ENCODE results near the gene JSRP1.

Gene JSRP1

GRCh38 chr19:2249880-2250765 lies 6.1 kb downstream of the JSRP1 start:
- Histone ChIP-seq H3K9me3 (ENCODE audit: control insufficient read depth, insufficient read depth, low read depth, low read length) (no peaks in the 10 kb centered on the region), H3K4me3 (ENCODE audit: low read depth, low read length) (no peak overlapping the region), H3K36me3 (ENCODE audit: control insufficient read depth in 2 of 2, insufficient read depth in 1 of 2, low read length in 2 of 2) (peaks cover under 1 to 39% of the 10 kb centered on the region in 2 experiments; a peak in 2 of 3 replicates), H3K4me1 (ENCODE audit: control insufficient read depth, insufficient read depth, low read length) (no peaks in the 10 kb centered on the region), H3K27ac (ENCODE audit: extremely low read depth, low read depth, low read length) (no peak overlapping the region)
- CTCF ChIA-PET, result interaction anchor here (0.5 to 0.6 kb wide), 3 partner anchors 11 to 22 kb away, joined by 3 read pairs; no protein-coding TSS in a partner anchor
- POLR2A ChIA-PET, result interaction anchor here (0.6 to 3.4 kb wide), 4 partner anchors 12 to 226 kb away, joined by 3 to 14 read pairs (median 6); partner anchors contain the start of genes GADD45B and PLEKHJ1
- TF ChIP-seq ZBTB8A (tag by site-specific recombination; IDR thresholded peaks at IDR 0.05) (peak; percentile 30; the same call in 1 of the 2 replicates), ZNF624 (tag by site-specific recombination; IDR thresholded peaks at IDR 0.05) (no peak), ZNF350 (tag by site-specific recombination; IDR thresholded peaks at IDR 0.05) (no peak), ZNF169 (tag by site-specific recombination; IDR thresholded peaks at IDR 0.05) (no peak), ZIC2 (tag by site-specific recombination; IDR thresholded peaks at IDR 0.05) (0 out of 2 replicates have a peak, but pooled peaks have one; percentile 6), ZNF658 (tag by site-specific recombination; IDR thresholded peaks at IDR 0.05) (no peak), KLF9 (tag by site-specific recombination; IDR thresholded peaks at IDR 0.05; ENCODE audit: low read depth) (peak; percentile 41; the same call in 1 of the 2 replicates), ZNF600 (tag by site-specific recombination; IDR thresholded peaks at IDR 0.05) (peak; percentile 60), GLIS1 (tag by site-specific recombination; IDR thresholded peaks at IDR 0.05) (0 out of 2 replicates have a peak, but pooled peaks have one; percentile 7), ZFP37 (tag by site-specific recombination; IDR thresholded peaks at IDR 0.05) (0 out of 2 replicates have a peak, but pooled peaks have one; percentile 36), IKZF3 (tag by site-specific recombination; IDR thresholded peaks at IDR 0.05) (peak; percentile 11; the same call in 1 of the 2 replicates), HOXD13 (CRISPR knock-in tag; IDR thresholded peaks at IDR 0.05; ENCODE audit: borderline replicate concordance) (no peak), ZNF2 (tag by site-specific recombination; IDR thresholded peaks at IDR 0.05) (0 out of 2 replicates have a peak, but pooled peaks have one; percentile 17), GLIS2 (tag by site-specific recombination; IDR thresholded peaks at IDR 0.05) (peak; percentile 33; the same call in 1 of the 2 replicates), BCL6B (tag by site-specific recombination; IDR thresholded peaks at IDR 0.05) (no peak), ZNF621 (tag by site-specific recombination; IDR thresholded peaks at IDR 0.05) (no peak), HIC1 (tag by site-specific recombination; IDR thresholded peaks at IDR 0.05) (peak; percentile 96), PATZ1 (tag by site-specific recombination; IDR thresholded peaks at IDR 0.05) (peak; percentile 42; the same call in 1 of the 2 replicates), ZNF433 (tag by site-specific recombination; IDR thresholded peaks at IDR 0.05; ENCODE audit: low read depth) (no peak), SALL2 (tag by site-specific recombination; IDR thresholded peaks at IDR 0.05; ENCODE audit: borderline replicate concordance) (no peak), KLF8 (tag by site-specific recombination; IDR thresholded peaks at IDR 0.05) (peak; percentile 60; the same call in 1 of the 2 replicates), ZNF558 (tag by site-specific recombination; IDR thresholded peaks at IDR 0.05) (no peak), ZNF341 (tag by site-specific recombination; IDR thresholded peaks at IDR 0.05; ENCODE audit: low read depth) (peak; percentile 53; the same call in 1 of the 2 replicates), ZNF629 (tag by site-specific recombination; IDR thresholded peaks at IDR 0.05) (no peak)

Data from HEK293 (cell line).